ENCODE measurements around the gene INPP5B. TPM values are rescaled to one million over a fixed set of nuclear protein-coding genes. Genes with fewer than 3 reads are reported as not detected.
A peak's percentile ranks its signal among the peaks of the same experiment; 100 is the strongest.

The INPP5B gene
- total and polyA plus RNA-seq, 8 donors = 22.5 to 39.9 (median 31.3) TPM

- H3K36me3 ChIP-seq = peaks cover 0 to 47% of the 10 kb centered on the region in 2 donors
- no peak for ATAC-seq
- H3K4me1 ChIP-seq = peaks cover 26 to 95% of the 10 kb centered on the region in 2 donors
- no peaks in the 10 kb centered on the region for H3K9me3 ChIP-seq
- intact Hi-C loops (cut with DNase I) = no loop called here
- H3K4me3 ChIP-seq = peak overlapping the region in 1 of 2 donors; percentile 90
- TF ChIP-seq CTCF (IDR thresholded peaks at IDR 0.05) = no peak
- no peak for DNase-seq
- no peaks in the 10 kb centered on the region for H3K27me3 ChIP-seq
- peak overlapping the region in 1 of 2 donors; percentile 87 for H3K27ac ChIP-seq
Measured at GRCh38 chr1:37854406-37854805, 92.4 kb downstream of the INPP5B start.

GRCh38 chr1:37853157-37853556 is 93.7 kb downstream of the INPP5B start:
- DNase-seq (no peak), ATAC-seq (no peak)
- TF ChIP-seq CTCF (IDR thresholded peaks at IDR 0.05) = no peak
- H3K36me3 ChIP-seq = peaks cover 0 to 53% of the 10 kb centered on the region in 2 donors
- no peaks in the 10 kb centered on the region for H3K27me3 ChIP-seq
- H3K4me3 ChIP-seq = peak overlapping the region in 1 of 2 donors; percentile 2
- no peaks in the 10 kb centered on the region for H3K9me3 ChIP-seq
- intact Hi-C loops (cut with DNase I) = no loop called here
- peak overlapping the region in 1 of 2 donors; percentile 87 for H3K27ac ChIP-seq
- peaks cover 19 to 100% of the 10 kb centered on the region in 2 donors for H3K4me1 ChIP-seq

GRCh38 chr1:37851782-37852210 is 95.1 kb downstream of the INPP5B start:
- Histone ChIP-seq H3K36me3 (peaks cover 0 to 54% of the 10 kb centered on the region in 2 donors), H3K4me1 (peaks cover 16 to 99% of the 10 kb centered on the region in 2 donors), H3K27me3 (no peaks in the 10 kb centered on the region), H3K27ac (peak overlapping the region in 1 of 2 donors; percentile 87), H3K4me3 (peak overlapping the region in 1 of 2 donors; percentile 1), H3K9me3 (no peaks in the 10 kb centered on the region)
- intact Hi-C loops (cut with DNase I) = no loop called here
- ATAC-seq = peak; percentile 42
- no peak for TF ChIP-seq CTCF (IDR thresholded peaks at IDR 0.05)
- no peak for DNase-seq

GRCh38 chr1:37851262-37851661 is 95.6 kb downstream of the INPP5B start:
- H3K36me3 ChIP-seq = peaks cover 0 to 49% of the 10 kb centered on the region in 2 donors
- DNase-seq = peak in 1 of 4 donors; percentile 15
- H3K27me3 ChIP-seq = no peaks in the 10 kb centered on the region
- peak overlapping the region in 1 of 2 donors; percentile 87 for H3K27ac ChIP-seq
- peak; percentile 25 for ATAC-seq
- no peak for TF ChIP-seq CTCF (IDR thresholded peaks at IDR 0.05)
- no peaks in the 10 kb centered on the region for H3K9me3 ChIP-seq
- H3K4me1 ChIP-seq = peaks cover 16 to 99% of the 10 kb centered on the region in 2 donors
- H3K4me3 ChIP-seq = peak overlapping the region in 1 of 2 donors; percentile 1
- intact Hi-C loops (cut with DNase I) = no loop called here

GRCh38 chr1:37850352-37850955 is 96.4 kb downstream of the INPP5B start:
- Histone ChIP-seq H3K27ac (peak overlapping the region in 1 of 2 donors; percentile 87), H3K9me3 (no peaks in the 10 kb centered on the region), H3K36me3 (peaks cover 0 to 41% of the 10 kb centered on the region in 2 donors), H3K27me3 (no peaks in the 10 kb centered on the region), H3K4me3 (peak overlapping the region in 1 of 2 donors; percentile 1), H3K4me1 (peaks cover 16 to 99% of the 10 kb centered on the region in 2 donors)
- intact Hi-C loops (cut with DNase I) = no loop called here
- ATAC-seq (no peak), DNase-seq (no peak)
- TF ChIP-seq CTCF (IDR thresholded peaks at IDR 0.05) = no peak

All from left lung (tissue), 10 donors.